NOMO-1 treated with DMSO at 0.1 percent for 48 hours (cell line): ENCODE measurements around the gene ZNF23.
A peak's percentile ranks its signal among the peaks of the same experiment; 100 is the strongest.

Source experiments
- DNase-seq: peaks from one replicate; lab custom pipeline; 2025; ENCODE audit not compliant: unreplicated experiment; lab: John Stamatoyannopoulos, UW

ZNF23 gene

DNA sequence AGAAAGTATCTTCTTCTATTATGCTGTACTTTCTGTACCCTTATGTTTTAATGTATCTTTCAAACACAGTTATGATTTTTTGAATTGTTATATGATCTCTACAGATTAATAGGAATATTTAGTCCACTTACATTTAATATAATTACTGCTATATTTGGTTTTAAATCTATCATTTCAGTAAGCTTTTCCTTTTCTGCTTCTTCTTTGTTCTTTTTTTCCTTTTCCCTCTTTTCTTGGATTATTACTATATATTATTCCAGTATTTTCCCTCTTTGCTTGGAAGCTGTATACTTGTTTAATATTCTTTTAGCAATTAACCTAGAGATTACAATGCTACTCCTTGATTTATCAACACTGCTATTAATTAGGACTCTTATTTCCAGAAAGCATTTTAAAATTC, 33.7 kb downstream of the ZNF23 start:
- no peak for DNase-seq

DNA sequence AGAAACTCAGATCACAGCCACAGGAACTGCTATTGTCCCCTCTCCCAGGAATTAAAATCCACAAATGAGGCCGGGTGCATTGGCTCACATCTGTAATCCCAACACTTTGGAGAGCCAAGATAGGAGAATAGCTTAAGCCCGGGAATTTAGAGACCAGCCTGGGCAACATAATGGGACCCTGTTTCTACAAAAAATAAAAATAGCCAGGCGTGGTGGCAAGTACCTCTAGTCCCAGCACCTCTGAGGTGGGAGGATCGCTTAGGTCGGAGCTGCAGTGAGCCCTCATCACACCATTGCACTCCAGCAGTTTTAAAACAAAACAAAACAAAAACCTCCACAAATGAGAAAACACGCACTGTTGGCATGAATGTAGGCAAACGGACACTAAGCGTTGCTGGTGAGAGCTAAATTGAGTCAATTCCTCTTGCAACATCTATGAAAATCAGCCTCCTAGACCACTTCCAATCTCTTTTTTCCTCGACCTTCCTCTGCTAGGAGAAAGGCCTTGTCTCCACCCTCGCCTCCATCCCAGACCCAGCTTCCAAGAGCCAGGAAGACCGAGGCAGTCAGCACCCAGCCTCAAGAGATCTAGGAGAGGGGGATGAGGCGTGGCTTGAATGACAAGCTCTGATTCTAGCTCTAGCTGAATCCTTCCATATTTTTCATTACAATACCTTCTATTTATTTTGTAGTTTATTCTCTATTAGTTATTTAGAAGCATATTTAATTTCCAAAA, 35.0 kb downstream of the ZNF23 start:
- no peak for DNase-seq

GRCh38 chr16:71426069-71426879, 35.8 kb downstream of the ZNF23 start:
- DNase-seq, result no peak

- no peak for DNase-seq
Measured at GRCh38 chr16:71425746-71426068, 36.3 kb downstream of the ZNF23 start.

DNA sequence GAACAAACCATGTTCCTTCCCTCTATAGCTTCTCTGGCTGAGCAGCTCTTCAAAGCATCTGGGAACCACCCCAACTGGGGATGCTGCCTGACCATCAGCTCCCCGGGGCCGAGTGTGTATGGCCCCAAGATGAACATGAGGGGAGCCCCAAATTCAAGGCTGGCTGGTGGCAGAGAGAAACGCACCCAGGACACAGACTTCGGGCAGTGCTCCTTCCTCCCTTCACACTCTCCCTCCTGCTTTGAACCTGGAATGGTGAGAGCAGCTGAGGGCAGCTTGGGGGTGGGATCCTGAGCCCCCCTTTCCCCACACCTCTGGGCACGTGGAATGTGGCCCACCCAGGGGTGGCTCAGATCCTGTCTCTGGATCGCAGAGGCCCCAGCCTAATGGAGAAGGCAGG, 37.4 kb downstream of the ZNF23 start:
- DNase-seq, result no peak

DNA sequence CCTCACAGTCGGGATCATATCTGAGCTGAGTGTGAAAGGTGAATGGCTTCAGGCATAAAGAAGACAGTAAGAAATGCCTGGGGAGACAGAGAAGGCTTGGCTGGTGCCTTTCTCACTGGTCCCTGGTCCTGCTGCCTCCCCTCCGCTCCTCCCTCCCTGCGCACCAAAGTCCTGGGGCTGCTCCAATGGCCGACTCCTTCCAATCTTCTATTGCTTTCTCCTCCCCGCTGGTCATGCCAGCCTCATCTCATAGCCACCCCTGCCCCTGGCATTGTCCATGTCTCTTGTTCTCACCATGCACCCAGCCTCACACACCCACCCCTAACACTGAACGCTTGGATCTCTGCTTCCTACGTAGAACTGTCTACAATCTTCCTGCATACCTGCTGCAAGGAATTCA, 38.2 kb downstream of the ZNF23 start:
- no peak for DNase-seq

DNA sequence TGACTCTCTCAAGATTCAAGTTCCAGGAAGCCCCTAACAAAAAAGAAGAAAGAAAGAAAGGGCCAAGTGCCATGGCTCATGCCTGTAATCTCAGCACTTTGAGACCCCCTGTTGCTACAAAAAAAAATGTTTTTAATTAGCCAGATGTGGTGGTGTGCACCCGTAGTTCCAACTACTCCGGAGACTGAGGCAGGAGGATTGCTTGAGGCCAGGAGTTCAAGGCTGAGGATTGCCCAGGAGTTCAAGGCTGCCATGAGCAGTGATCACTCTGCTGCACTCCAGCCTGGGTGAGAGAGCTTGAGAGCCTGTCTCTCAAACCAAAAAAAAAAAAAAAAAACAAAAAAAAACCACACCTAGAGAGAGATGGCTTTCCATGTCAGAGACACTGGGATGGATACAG, 39.0 kb downstream of the ZNF23 start:
- no peak for DNase-seq

GRCh38 chr16:71421911-71422310, 40.1 kb downstream of the ZNF23 start:
- peak; percentile 0 for DNase-seq

- DNase-seq, result no peak
Measured at GRCh38 chr16:71414038-71414437, 48.0 kb downstream of the ZNF23 start.

DNA sequence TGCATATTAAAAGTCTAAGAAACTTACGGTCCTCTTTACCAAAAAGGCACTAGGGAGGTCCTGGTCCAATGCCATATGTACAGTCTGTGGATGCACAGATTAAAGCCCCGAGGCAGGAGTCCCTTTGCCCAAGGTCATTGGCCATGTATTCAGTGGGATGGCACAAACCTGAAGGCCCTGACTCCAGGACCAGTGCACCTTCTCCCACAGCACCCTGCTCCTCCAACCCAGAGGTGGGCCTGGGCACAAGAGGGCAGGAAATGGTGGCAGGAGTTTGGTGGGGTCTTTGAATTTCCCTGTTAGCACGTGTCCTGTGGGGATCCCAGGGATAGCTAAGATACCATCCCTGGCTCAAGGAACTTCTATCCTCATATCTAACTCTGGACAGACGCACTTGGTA, 48.7 kb downstream of the ZNF23 start:
- DNase-seq, result no peak

DNA sequence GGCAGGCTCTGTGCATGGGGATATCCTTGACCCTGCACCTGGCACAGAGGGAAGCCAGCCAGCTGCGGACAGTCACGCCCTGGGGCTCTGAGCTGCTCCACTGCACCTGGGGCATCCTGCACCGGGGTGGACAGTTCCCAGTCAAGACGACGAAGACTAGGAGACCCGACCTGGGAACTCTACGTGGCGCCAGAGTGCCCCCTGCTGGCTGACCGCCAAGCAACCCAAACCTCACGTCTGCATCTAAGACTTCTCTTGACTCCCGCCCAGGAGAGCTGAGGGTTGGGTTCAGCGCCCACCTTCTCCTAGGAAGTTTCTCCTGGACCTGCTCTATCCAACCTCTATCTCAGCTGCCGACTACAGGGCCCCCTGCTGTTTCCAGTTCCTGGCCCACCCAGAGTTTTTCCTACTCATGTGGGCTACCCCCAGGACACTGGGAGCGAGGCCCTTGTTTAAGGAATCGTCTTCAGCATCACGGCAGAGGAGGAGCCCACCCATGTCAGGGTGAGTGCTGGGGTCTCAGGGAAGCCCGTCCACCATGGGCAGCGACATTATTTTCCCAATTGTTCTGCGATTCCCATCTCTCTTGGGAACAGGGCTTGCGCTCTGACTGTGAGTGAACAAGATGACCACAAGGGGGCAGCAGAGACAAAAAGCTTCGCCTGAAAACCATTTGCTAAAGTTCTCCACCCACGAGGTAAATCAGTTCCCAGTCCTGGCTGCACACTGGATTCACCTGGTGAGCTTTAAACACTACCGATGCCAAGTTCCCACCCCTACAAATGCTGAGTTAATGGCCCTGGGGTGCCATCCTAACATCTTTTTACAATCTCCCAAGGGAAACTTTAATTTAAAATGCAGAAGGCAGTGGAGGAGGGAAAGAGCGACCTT, 49.5 kb downstream of the ZNF23 start:
- peak; percentile 54 for DNase-seq

DNA sequence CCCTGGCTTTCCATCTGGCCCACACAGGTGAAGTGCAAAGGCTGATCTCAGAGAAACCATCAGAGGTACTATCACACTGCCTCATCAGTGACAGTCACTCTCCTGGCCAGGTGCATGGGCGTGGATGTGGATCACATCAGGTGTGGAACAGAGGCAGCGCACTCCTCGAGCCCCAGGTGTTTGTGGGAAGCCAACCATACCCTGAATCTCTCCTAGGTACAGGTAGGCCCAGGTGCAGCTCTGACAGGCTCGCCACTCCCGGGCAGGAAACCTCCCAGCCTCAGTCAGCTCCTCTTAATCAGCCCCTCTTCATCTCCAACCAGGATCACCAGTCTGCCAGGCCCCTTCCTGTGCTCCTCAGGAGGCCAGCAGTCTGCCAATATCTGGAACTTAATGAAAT, 51.9 kb downstream of the ZNF23 start:
- no peak for DNase-seq

DNA sequence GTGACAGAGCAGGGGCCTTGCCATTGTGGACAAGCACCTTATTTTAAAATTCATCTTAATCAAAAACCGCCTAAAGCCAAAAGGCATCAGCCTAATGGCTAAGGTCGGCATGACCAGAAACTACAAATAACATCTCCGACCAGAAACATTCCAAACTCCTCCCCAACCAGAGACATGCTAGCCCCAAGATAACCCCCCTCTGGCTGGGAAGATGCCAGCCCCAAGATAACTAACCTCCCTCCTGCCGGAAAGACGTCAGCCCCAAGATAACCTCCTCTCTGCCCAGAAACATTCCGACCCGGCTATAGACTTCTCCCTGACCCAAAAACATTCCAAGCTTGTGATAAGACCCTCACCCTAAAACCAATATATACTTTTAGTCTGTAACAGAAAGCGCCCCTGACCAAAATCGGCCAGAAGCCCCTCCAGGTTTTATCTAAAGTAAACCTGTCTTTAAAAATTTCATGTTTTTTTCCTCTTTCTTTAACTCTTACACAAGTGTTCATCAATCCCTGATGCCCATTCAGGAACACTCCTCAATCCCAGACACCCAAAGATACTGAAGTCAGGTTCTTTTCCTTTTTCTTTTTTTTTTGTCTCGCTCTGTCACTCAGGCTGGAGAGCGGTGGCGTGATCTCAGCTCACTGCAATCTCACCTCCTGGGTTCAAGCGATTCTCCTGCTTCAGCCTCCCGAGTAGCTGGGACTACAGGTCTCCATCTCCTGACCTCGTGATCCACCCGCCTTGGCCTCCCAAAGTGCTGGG, 52.9 kb downstream of the ZNF23 start:
- no peak for DNase-seq

DNA sequence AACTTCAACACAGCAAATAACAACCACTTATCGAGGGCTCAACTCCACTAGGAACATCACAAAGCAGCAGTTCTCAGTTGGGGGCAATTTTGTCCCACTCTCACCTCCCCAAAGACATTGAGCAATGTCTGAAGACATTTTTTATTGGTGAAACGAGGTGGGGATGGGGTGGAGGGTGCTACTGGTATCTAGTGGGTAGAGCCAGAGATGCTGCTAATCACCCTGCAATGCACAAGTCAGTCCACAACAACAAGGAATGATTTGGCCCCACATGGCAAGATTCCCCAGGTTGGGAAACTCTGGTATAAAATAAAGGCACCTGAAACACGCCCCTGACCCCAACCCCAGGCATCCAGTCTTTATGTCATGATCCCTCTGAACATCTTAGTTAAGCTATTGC, 53.5 kb downstream of the ZNF23 start:
- DNase-seq, result no peak

- peak; percentile 78 for DNase-seq
Measured at GRCh38 chr16:71407731-71408130, 54.3 kb downstream of the ZNF23 start.

DNA sequence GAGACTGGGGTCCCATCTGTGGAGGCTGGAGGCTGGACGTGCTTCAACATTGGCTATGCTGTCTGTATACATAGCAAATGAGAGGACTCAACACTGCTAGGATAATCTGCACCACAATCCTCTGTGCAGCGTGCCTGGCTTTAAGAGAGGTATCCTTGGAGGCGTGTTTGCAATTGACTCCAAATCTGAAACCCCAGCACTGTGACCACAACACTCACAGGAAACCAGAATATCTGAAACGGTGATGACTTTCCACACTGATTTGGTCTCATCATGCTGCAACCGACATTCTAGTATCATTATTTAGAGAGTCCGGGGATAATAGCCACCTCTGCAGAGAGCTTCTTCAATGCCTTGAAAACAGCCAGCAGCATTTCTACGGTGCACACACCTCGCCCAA, 55.3 kb downstream of the ZNF23 start:
- peak; percentile 48 for DNase-seq

DNA sequence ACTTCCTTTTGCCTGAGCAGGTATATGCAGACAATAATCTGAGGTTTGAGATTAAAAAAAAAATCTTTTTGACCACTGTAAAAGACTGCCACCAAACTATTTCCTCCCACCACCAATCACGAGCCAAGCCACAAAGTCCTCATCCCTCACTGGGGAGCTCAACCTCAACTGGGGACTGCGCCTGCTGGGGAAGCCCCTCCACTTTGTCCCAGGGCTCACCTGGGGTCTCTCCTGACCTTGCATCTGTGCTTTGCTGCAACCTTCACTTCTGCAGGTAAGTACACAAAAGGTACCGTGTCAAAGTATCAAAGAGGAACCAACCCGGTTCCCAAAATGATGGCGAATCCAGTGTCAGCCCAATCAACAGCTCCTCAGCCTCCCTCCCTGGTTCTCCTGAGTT, 55.7 kb downstream of the ZNF23 start:
- no peak for DNase-seq

GRCh38 chr16:71404364-71404763, 57.7 kb downstream of the ZNF23 start:
- no peak for DNase-seq

DNA sequence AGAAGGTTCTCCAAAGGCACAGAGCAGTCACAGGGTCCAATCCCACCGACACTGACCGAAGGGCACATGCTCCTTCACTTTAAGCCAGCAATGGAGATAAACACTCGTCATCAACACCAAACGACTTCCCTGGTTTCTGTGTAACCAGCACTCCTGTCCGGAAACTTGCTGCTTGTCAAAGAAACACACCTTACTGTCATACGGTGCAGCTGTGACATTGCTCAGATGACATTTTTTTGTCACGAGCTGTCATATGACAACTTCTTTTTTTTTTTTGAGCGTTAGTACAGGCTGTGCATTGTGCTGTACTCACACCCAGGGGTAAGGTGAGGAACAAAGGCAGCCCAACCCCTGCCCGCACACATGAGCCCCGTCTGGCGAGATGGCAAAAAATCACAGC, 59.4 kb downstream of the ZNF23 start:
- no peak for DNase-seq

DNA sequence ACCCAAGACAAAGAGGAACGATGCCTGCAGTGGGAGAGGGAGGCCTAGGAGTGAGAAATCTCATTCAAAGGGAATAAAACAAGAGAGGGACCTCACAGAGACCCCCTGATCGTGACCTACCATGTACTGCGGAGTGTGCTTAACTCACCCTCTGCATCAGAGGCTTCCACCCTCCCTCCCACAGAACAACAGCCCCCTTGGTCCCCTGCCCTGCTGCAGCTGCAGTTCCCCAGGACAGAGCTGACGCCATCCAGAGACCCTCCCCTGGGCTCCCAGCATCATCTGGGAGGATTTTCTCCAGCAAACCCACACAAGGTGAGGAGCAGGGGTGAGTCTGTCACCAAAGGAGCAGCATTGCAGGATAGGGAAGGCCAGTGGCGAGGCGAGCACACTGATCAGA, 60.0 kb downstream of the ZNF23 start:
- no peak for DNase-seq
